ENCODE measurements around the gene PELI2.

Gene PELI2

GRCh38 chr14:56129933-56130332 lies 11.7 kb downstream of the PELI2 start:
- no peaks in the 10 kb centered on the region for H3K9me3 ChIP-seq (ENCODE audit: control insufficient read depth in 2 of 2, low read length in 2 of 2)
- no peak overlapping the region for H3K27ac ChIP-seq (ENCODE audit: low read depth in 2 of 2, low read length in 2 of 2)
- no peaks in the 10 kb centered on the region for H3K27me3 ChIP-seq (ENCODE audit: control insufficient read depth in 2 of 2, insufficient read depth in 2 of 2, low read length in 2 of 2)
- no peak overlapping the region for H3K4me3 ChIP-seq (ENCODE audit: low read length in 2 of 2)
- H3K4me1 ChIP-seq (ENCODE audit: control insufficient read depth in 2 of 2, insufficient read depth in 2 of 2, low read length in 2 of 2), result peaks cover 8 to 13% of the 10 kb centered on the region in 2 donors
- H3K9ac ChIP-seq (ENCODE audit: low read depth in 1 of 2, low read length in 2 of 2), result no peak overlapping the region
- H3K36me3 ChIP-seq (ENCODE audit: control insufficient read depth in 2 of 2, insufficient read depth in 2 of 2, low read length in 2 of 2), result no peaks in the 10 kb centered on the region

DNA sequence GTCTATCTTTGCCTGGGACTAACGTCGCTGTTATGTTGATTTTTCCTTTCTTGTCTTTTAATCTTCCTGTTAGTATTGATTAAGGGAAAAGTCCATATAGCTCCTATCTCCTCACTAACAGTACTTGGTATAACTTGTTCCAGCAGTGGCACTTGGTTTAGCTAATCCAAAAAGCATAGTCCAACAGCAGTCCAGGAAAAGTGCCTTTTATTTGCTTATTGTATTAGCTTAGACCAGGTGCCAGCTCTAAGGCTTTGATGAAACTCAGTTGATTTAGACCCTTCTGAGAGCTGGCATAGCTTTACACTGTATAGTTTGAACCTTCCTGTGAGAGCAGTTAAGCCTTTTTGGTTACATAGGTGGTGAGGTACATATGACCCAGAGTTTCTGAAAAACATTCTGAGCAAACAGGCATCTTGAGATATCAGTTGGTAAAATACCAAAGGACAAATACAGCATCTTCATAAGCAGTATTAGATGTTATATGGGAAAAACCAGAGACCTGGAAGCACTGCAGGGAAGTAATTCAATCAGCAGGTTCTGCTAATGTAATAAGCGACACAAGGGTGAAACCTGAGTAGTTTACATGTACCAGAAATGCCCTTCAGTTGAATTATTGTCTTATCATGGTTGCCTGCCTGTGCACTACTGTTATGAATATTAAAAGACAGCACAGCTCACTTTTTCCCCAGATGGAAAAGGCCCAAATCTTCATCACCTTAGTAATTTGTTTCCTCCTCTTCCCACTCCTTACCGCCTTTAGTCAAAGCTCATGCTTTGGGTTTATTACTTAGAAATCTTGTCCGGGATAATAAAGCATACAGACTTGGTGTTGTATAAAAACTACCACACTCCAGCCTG lies 13.0 kb downstream of the PELI2 start:
- H3K9me3 ChIP-seq (ENCODE audit: control insufficient read depth in 2 of 2, low read length in 2 of 2), result no peaks in the 10 kb centered on the region
- H3K4me1 ChIP-seq (ENCODE audit: control insufficient read depth in 2 of 2, insufficient read depth in 2 of 2, low read length in 2 of 2), result peaks cover 8 to 13% of the 10 kb centered on the region in 2 donors
- H3K4me3 ChIP-seq (ENCODE audit: low read length in 2 of 2), result no peak overlapping the region
- no peak overlapping the region for H3K27ac ChIP-seq (ENCODE audit: low read depth in 2 of 2, low read length in 2 of 2)
- H3K27me3 ChIP-seq (ENCODE audit: control insufficient read depth in 2 of 2, insufficient read depth in 2 of 2, low read length in 2 of 2), result no peaks in the 10 kb centered on the region
- H3K36me3 ChIP-seq (ENCODE audit: control insufficient read depth in 2 of 2, insufficient read depth in 2 of 2, low read length in 2 of 2), result no peaks in the 10 kb centered on the region
- H3K9ac ChIP-seq (ENCODE audit: low read depth in 1 of 2, low read length in 2 of 2), result no peak overlapping the region

- H3K4me1 ChIP-seq (ENCODE audit: control insufficient read depth in 2 of 2, insufficient read depth in 2 of 2, low read length in 2 of 2), result peaks cover 8 to 13% of the 10 kb centered on the region in 2 donors
- no peak overlapping the region for H3K27ac ChIP-seq (ENCODE audit: low read depth in 2 of 2, low read length in 2 of 2)
Measured at GRCh38 chr14:56131865-56132833, 13.9 kb downstream of the PELI2 start.

GRCh38 chr14:56133547-56133946 lies 15.3 kb downstream of the PELI2 start:
- Histone ChIP-seq H3K27ac (ENCODE audit: low read depth in 2 of 2, low read length in 2 of 2) (no peak overlapping the region), H3K27me3 (ENCODE audit: control insufficient read depth in 2 of 2, insufficient read depth in 2 of 2, low read length in 2 of 2) (no peaks in the 10 kb centered on the region), H3K4me1 (ENCODE audit: control insufficient read depth in 2 of 2, insufficient read depth in 2 of 2, low read length in 2 of 2) (peaks cover 8 to 13% of the 10 kb centered on the region in 2 donors), H3K4me3 (ENCODE audit: low read length in 2 of 2) (no peak overlapping the region), H3K9me3 (ENCODE audit: control insufficient read depth in 2 of 2, low read length in 2 of 2) (no peaks in the 10 kb centered on the region), H3K9ac (ENCODE audit: low read depth in 1 of 2, low read length in 2 of 2) (no peak overlapping the region), H3K36me3 (ENCODE audit: control insufficient read depth in 2 of 2, insufficient read depth in 2 of 2, low read length in 2 of 2) (no peaks in the 10 kb centered on the region)

More at GRCh38 chr14:56131865-56132833, 13.9 kb downstream of the PELI2 start:
- Histone ChIP-seq H3K9ac (ENCODE audit: low read depth in 1 of 2, low read length in 2 of 2) (no peak overlapping the region), H3K27me3 (ENCODE audit: control insufficient read depth in 2 of 2, insufficient read depth in 2 of 2, low read length in 2 of 2) (no peaks in the 10 kb centered on the region), H3K36me3 (ENCODE audit: control insufficient read depth in 2 of 2, insufficient read depth in 2 of 2, low read length in 2 of 2) (no peaks in the 10 kb centered on the region), H3K4me3 (ENCODE audit: low read length in 2 of 2) (no peak overlapping the region), H3K9me3 (ENCODE audit: control insufficient read depth in 2 of 2, low read length in 2 of 2) (no peaks in the 10 kb centered on the region)

GRCh38 chr14:56135001-56135400 lies 16.8 kb downstream of the PELI2 start:
- H3K27me3 ChIP-seq (ENCODE audit: control insufficient read depth in 2 of 2, insufficient read depth in 2 of 2, low read length in 2 of 2), result no peaks in the 10 kb centered on the region
- H3K4me1 ChIP-seq (ENCODE audit: control insufficient read depth in 2 of 2, insufficient read depth in 2 of 2, low read length in 2 of 2), result peaks cover 8 to 9% of the 10 kb centered on the region in 2 donors
- H3K9ac ChIP-seq (ENCODE audit: low read depth in 1 of 2, low read length in 2 of 2), result no peak overlapping the region
- no peaks in the 10 kb centered on the region for H3K36me3 ChIP-seq (ENCODE audit: control insufficient read depth in 2 of 2, insufficient read depth in 2 of 2, low read length in 2 of 2)
- no peaks in the 10 kb centered on the region for H3K9me3 ChIP-seq (ENCODE audit: control insufficient read depth in 2 of 2, low read length in 2 of 2)
- H3K4me3 ChIP-seq (ENCODE audit: low read length in 2 of 2), result no peak overlapping the region
- no peak overlapping the region for H3K27ac ChIP-seq (ENCODE audit: low read depth in 2 of 2, low read length in 2 of 2)

- Histone ChIP-seq H3K27ac (ENCODE audit: low read depth in 2 of 2, low read length in 2 of 2) (no peak overlapping the region), H3K27me3 (ENCODE audit: control insufficient read depth in 2 of 2, insufficient read depth in 2 of 2, low read length in 2 of 2) (no peaks in the 10 kb centered on the region), H3K9me3 (ENCODE audit: control insufficient read depth in 2 of 2, low read length in 2 of 2) (no peaks in the 10 kb centered on the region), H3K9ac (ENCODE audit: low read depth in 1 of 2, low read length in 2 of 2) (no peak overlapping the region), H3K4me3 (ENCODE audit: low read length in 2 of 2) (no peak overlapping the region), H3K4me1 (ENCODE audit: control insufficient read depth in 2 of 2, insufficient read depth in 2 of 2, low read length in 2 of 2) (peaks cover 8 to 9% of the 10 kb centered on the region in 2 donors), H3K36me3 (ENCODE audit: control insufficient read depth in 2 of 2, insufficient read depth in 2 of 2, low read length in 2 of 2) (no peaks in the 10 kb centered on the region)
Measured at GRCh38 chr14:56135668-56136067, 17.5 kb downstream of the PELI2 start.

DNA sequence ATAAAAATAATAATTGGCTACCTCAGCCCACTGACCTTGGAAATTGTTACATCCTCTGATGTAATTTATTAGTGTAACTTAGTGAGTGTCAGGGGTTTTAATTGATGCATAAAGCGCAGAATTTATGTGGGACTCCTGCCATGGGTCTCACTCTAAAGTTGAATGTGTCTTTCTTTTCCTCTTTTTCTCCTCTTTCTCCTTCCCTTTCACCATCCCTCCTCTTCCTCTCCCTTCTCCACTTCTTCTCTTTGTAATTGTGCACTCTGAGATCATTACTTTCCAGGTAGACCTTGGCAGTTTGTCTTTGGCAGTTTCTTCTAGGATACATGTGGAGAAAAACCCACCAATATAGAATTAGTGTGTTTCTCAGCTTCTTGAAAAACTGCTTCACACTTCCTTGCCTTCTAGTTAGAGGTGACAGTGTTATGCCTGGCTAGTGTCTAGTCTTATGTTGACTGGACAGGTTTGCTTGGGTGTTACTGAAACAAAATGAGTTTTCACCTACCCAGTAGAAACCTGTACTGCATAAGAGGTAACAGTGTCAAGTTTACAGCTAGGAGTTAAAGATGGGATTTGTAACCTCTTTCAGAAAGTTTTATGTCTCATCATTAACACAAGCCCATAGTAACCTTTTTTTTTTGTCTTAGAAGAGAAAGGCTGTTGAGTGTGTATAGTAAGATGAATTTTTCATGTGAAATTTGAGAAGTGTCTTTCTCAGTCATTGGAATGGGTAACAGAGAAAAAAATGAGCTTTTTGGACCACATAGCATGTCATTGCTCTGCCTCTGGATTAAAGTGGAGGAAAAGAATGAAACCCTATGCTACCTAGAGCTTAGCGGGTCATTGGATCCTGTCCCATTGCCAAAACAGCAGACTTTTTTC lies 18.6 kb downstream of the PELI2 start:
- peaks cover 5% of the 10 kb centered on the region in 2 donors for H3K4me1 ChIP-seq (ENCODE audit: control insufficient read depth in 2 of 2, insufficient read depth in 2 of 2, low read length in 2 of 2)
- H3K9ac ChIP-seq (ENCODE audit: low read depth in 1 of 2, low read length in 2 of 2), result no peak overlapping the region
- H3K27me3 ChIP-seq (ENCODE audit: control insufficient read depth in 2 of 2, insufficient read depth in 2 of 2, low read length in 2 of 2), result no peaks in the 10 kb centered on the region
- H3K27ac ChIP-seq (ENCODE audit: low read depth in 2 of 2, low read length in 2 of 2), result no peak overlapping the region
- H3K9me3 ChIP-seq (ENCODE audit: control insufficient read depth in 2 of 2, low read length in 2 of 2), result no peaks in the 10 kb centered on the region
- no peak overlapping the region for H3K4me3 ChIP-seq (ENCODE audit: low read length in 2 of 2)
- no peaks in the 10 kb centered on the region for H3K36me3 ChIP-seq (ENCODE audit: control insufficient read depth in 2 of 2, insufficient read depth in 2 of 2, low read length in 2 of 2)

GRCh38 chr14:56137453-56137807 lies 19.2 kb downstream of the PELI2 start:
- no peaks in the 10 kb centered on the region for H3K36me3 ChIP-seq (ENCODE audit: control insufficient read depth in 2 of 2, insufficient read depth in 2 of 2, low read length in 2 of 2)
- no peak overlapping the region for H3K9ac ChIP-seq (ENCODE audit: low read depth in 1 of 2, low read length in 2 of 2)
- peaks cover 1% of the 10 kb centered on the region in 2 donors for H3K4me1 ChIP-seq (ENCODE audit: control insufficient read depth in 2 of 2, insufficient read depth in 2 of 2, low read length in 2 of 2)
- H3K27me3 ChIP-seq (ENCODE audit: control insufficient read depth in 2 of 2, insufficient read depth in 2 of 2, low read length in 2 of 2), result no peaks in the 10 kb centered on the region
- no peaks in the 10 kb centered on the region for H3K9me3 ChIP-seq (ENCODE audit: control insufficient read depth in 2 of 2, low read length in 2 of 2)
- H3K27ac ChIP-seq (ENCODE audit: low read depth in 2 of 2, low read length in 2 of 2), result no peak overlapping the region
- no peak overlapping the region for H3K4me3 ChIP-seq (ENCODE audit: low read length in 2 of 2)

DNA sequence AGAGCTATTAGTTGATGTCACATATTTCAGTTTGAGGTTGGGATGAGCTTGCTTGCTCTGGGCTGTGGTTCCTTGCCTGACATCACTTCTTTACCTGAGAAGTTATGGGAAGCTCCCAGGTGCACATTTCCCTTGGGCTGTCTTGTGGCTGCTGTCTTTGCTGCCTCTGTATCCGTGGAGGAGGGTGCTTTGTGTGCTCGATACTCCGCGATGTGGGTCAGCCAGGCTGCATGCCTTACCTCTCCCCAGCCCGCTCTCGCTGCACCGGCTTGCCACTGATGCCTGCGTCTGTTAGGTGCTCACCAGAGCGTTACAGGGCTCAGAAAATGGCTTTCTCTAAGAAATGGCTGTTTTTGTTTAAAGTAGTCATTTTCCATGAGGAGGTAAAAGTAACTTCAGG lies 19.6 kb downstream of the PELI2 start:
- no peak overlapping the region for H3K4me3 ChIP-seq (ENCODE audit: low read length in 2 of 2)
- H3K27me3 ChIP-seq (ENCODE audit: control insufficient read depth in 2 of 2, insufficient read depth in 2 of 2, low read length in 2 of 2), result no peaks in the 10 kb centered on the region
- no peaks in the 10 kb centered on the region for H3K4me1 ChIP-seq (ENCODE audit: control insufficient read depth in 2 of 2, insufficient read depth in 2 of 2, low read length in 2 of 2)
- no peak overlapping the region for H3K27ac ChIP-seq (ENCODE audit: low read depth in 2 of 2, low read length in 2 of 2)
- H3K9me3 ChIP-seq (ENCODE audit: control insufficient read depth in 2 of 2, low read length in 2 of 2), result no peaks in the 10 kb centered on the region
- H3K9ac ChIP-seq (ENCODE audit: low read depth in 1 of 2, low read length in 2 of 2), result peak overlapping the region in 1 of 2 donors; percentile 17
- no peaks in the 10 kb centered on the region for H3K36me3 ChIP-seq (ENCODE audit: control insufficient read depth in 2 of 2, insufficient read depth in 2 of 2, low read length in 2 of 2)

Data from mucosa of rectum (tissue), 2 donors.